ENCODE measurements around the gene TRAPPC6A. TPM values are rescaled to one million over a fixed set of nuclear protein-coding genes. Genes with fewer than 3 reads are reported as not detected.

The TRAPPC6A gene
- total RNA-seq, 1 experiment from 2014 or later, result 59.9 TPM

DNA sequence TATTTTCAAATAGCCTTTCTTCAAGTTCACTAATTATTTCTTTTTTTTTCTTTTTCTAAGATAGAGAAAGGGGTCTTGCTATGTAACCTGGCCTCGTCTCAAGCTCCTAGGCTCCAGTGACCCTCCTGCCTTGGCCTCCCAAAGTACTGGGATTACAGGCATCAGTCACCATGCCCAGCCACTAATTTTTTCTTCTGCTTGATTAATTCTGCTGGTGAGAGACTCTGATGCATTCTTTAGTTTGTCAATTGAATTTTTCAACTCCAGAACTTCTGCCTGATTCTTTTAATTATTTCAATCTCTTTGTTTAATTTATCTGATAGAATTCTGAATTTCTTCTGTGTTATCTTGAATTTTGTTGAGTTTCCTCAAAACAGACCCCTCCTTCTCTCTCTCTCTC lies 11.9 kb upstream of the TRAPPC6A start:
- no peak overlapping the region for H3K18ac ChIP-seq (ENCODE audit: insufficient read length, low read depth, low read length)
- no peaks in the 10 kb centered on the region for H4K20me1 ChIP-seq (ENCODE audit: control insufficient read depth, insufficient read depth, insufficient read length)
- H3K23ac ChIP-seq (ENCODE audit: insufficient read length, low read depth, low read length), result no peak overlapping the region
- no peak overlapping the region for H2BK12ac ChIP-seq (ENCODE audit: insufficient read length, low read depth, low read length)
- no peaks in the 10 kb centered on the region for H3K79me1 ChIP-seq (ENCODE audit: insufficient read depth, low read depth, low read length, poor library complexity, severe bottlenecking)
- TF ChIP-seq, protein P1, sequence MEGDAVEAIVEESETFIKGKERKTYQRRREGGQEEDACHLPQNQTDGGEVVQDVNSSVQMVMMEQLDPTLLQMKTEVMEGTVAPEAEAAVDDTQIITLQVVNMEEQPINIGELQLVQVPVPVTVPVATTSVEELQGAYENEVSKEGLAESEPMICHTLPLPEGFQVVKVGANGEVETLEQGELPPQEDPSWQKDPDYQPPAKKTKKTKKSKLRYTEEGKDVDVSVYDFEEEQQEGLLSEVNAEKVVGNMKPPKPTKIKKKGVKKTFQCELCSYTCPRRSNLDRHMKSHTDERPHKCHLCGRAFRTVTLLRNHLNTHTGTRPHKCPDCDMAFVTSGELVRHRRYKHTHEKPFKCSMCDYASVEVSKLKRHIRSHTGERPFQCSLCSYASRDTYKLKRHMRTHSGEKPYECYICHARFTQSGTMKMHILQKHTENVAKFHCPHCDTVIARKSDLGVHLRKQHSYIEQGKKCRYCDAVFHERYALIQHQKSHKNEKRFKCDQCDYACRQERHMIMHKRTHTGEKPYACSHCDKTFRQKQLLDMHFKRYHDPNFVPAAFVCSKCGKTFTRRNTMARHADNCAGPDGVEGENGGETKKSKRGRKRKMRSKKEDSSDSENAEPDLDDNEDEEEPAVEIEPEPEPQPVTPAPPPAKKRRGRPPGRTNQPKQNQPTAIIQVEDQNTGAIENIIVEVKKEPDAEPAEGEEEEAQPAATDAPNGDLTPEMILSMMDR (conservative IDR thresholded peaks at IDR 0.05), result no peak
- Mint-ChIP-seq H3K9me3 (no peaks in the 10 kb centered on the region), H3K4me3 (no peak overlapping the region), H3K27me3 (ENCODE audit: low read depth) (peaks cover 22% of the 10 kb centered on the region), H3K36me3 (ENCODE audit: insufficient read depth in 1 of 3, low read depth in 3 of 3) (no peaks in the 10 kb centered on the region), H3K4me1 (peaks cover 2 to 7% of the 10 kb centered on the region in 2 experiments; a peak in 1 of 4 replicates), H3K27ac (no peak overlapping the region)
- H4K91ac ChIP-seq (ENCODE audit: insufficient read length, low read depth, low read length), result no peak overlapping the region
- H3T11ph ChIP-seq (ENCODE audit: low read length), result no peak overlapping the region
- H3K79me2 ChIP-seq (ENCODE audit: insufficient read depth, low read length), result no peaks in the 10 kb centered on the region
- no peak overlapping the region for H4K5ac ChIP-seq (ENCODE audit: insufficient read length, low read depth, low read length)
- H3K4me1 ChIP-seq (ENCODE audit: insufficient read depth, low read length), result no peaks in the 10 kb centered on the region
- H2AFZ ChIP-seq (ENCODE audit: low read length), result no peak overlapping the region
- H3K4me2 ChIP-seq (ENCODE audit: insufficient read depth, insufficient read length, low read length), result no peak overlapping the region
- no peaks in the 10 kb centered on the region for H3K27me3 ChIP-seq (ENCODE audit: insufficient read depth, low read length)
- no peak for DNase-seq
- no peak overlapping the region for H3K56ac ChIP-seq (ENCODE audit: insufficient read length, low read depth, low read length)
- no peak overlapping the region for H3K27ac ChIP-seq (ENCODE audit: insufficient read length, low read depth, low read length)
- no peak overlapping the region for H3K9ac ChIP-seq (ENCODE audit: extremely low read depth, insufficient read length, low read length)
- H3K14ac ChIP-seq (ENCODE audit: insufficient read depth, low read length), result no peak overlapping the region
- no peak overlapping the region for H3K4ac ChIP-seq (ENCODE audit: low read depth, low read length)
- no peaks in the 10 kb centered on the region for H3K9me3 ChIP-seq (ENCODE audit: control insufficient read depth, low read depth, low read length)
- H2BK5ac ChIP-seq (ENCODE audit: insufficient read length, low read length), result no peak overlapping the region
- H2BK120ac ChIP-seq (ENCODE audit: low read depth, low read length, poor library complexity, severe bottlenecking), result no peak overlapping the region
- H4K8ac ChIP-seq (replicated peaks; ENCODE audit: insufficient read length, low read depth, low read length), result no peak overlapping the region
- H2BK15ac ChIP-seq (ENCODE audit: low read depth, low read length), result no peak overlapping the region
- H2BK20ac ChIP-seq (ENCODE audit: low read depth, low read length, poor library complexity, severe bottlenecking), result no peak overlapping the region
- no peaks in the 10 kb centered on the region for H3K23me2 ChIP-seq (ENCODE audit: insufficient read length, low read depth, low read length, poor library complexity, severe bottlenecking)
- WGBS (ENCODE audit: extremely low coverage, insufficient read length, low lambda C conversion rate), result no CpG with 5 or more reads among the region's 1 CpG
- H2AK5ac ChIP-seq (ENCODE audit: insufficient read length, low read length), result no peak overlapping the region

Measured in H9 (cell line).